Measurements from ENCODE around the gene TXNDC11. TPM values are rescaled to one million over a fixed set of nuclear protein-coding genes. Genes with fewer than 3 reads are reported as not detected.

The TXNDC11 gene
- polyA plus RNA-seq, 1 experiment = 45.1 TPM

DNA sequence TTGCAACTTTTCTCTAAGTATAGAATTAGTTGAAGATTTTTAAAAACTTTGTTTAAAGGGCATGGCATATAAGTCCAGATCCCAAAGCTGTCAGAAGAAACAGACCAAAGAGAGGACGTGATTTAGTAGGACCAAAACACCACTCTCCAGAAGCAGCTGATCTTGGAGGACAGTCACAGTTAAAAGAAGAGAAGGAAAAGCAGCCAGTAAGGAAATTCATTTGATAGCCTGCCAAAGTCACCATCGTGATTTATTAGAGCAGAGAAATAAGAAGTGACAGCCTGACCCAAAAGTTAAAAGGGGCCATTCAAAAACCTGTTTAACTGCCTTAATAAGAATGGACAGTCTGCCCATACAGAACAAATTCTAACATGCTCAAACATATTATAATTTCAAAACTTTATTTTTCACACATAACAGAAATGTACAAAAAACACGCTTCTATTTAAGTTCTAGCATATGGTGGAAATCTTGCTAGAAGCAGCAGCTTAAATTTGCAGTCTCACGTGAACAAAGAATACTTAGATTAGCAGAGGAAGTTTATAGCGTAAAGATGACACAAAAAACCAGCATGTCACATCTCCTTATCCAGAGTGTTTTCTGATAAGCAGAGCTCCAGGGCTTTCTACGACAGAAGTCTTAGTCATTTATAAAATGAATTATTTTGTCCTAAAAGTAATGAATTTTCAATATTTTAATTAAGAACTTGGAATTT lies 37.2 kb downstream of the TXNDC11 start:
- DNase-seq (ENCODE audit: low read depth) = no peak
- POLR2A ChIA-PET = no interaction called here
- Histone ChIP-seq H3K4me3 (ENCODE audit: low read depth, low read length) (no peak overlapping the region), H3K36me3 (ENCODE audit: control insufficient read depth, insufficient read depth, low read length) (peaks cover 5% of the 10 kb centered on the region), H3K27me3 (ENCODE audit: control insufficient read depth, insufficient read depth, low read length) (no peaks in the 10 kb centered on the region)
- CTCF ChIA-PET = interaction anchor here (1.3 kb wide), 1 partner anchor 9 kb away, joined by 5 read pairs; no protein-coding TSS in a partner anchor
- no peak for TF ChIP-seq CTCF (IDR thresholded peaks at IDR 0.05; ENCODE audit: insufficient read depth, low read depth, low read length)

DNA sequence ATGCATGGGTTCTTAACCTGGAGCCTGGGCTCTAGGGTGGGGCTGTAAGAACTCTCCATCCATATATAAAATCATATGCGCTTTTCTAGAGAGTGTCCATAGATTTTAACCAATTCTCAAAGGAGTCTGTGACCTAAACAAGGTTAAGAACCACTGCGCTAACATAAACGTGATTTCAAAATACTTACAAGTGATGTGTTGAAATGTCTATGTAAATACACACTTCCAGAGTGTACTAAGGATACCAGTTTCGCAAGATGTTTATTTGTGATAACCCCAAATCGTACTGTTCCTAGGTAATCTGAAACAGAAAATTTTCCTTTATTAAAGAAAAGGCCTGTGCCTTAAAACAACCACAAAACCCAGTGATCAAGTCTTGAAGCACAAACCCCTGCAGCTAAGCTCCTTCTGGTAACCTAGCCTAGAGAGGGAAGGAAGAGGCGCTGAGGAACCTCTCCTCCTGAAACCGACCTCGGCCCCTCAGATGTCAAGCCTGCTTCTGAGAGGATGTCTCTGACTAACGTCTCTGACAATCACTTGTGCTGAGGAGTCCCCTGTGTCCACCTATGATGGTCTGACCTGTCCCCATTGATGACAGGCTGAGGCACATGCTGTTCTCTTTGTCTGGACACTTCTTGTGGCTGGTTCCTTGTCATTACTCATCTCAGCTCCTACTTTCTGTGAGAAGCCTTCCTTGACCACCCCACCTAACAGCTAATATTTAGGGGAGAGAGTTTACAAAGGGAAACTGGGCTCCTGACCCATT lies 42.2 kb downstream of the TXNDC11 start:
- Histone ChIP-seq H3K36me3 (ENCODE audit: control insufficient read depth, insufficient read depth, low read length) (peaks cover 20% of the 10 kb centered on the region), H3K27me3 (ENCODE audit: control insufficient read depth, insufficient read depth, low read length) (no peaks in the 10 kb centered on the region), H3K4me3 (ENCODE audit: low read depth, low read length) (no peak overlapping the region)
- CTCF ChIA-PET = interaction anchor here (1.1 to 1.8 kb wide), 3 partner anchors 10 to 304 kb away, joined by 3 to 5 read pairs (median 3); no protein-coding TSS in a partner anchor
- no peak for DNase-seq (ENCODE audit: low read depth)
- no peak for TF ChIP-seq CTCF (IDR thresholded peaks at IDR 0.05; ENCODE audit: insufficient read depth, low read depth, low read length)
- POLR2A ChIA-PET = no interaction called here

GRCh38 chr16:11699234-11699894 lies 43.3 kb downstream of the TXNDC11 start:
- Histone ChIP-seq H3K36me3 (ENCODE audit: control insufficient read depth, insufficient read depth, low read length) (peaks cover 20% of the 10 kb centered on the region), H3K27me3 (ENCODE audit: control insufficient read depth, insufficient read depth, low read length) (no peaks in the 10 kb centered on the region), H3K4me3 (ENCODE audit: low read depth, low read length) (no peak overlapping the region)
- POLR2A ChIA-PET = no interaction called here
- CTCF ChIA-PET = interaction anchor here (1.4 to 1.8 kb wide), 2 partner anchors 9 to 11 kb away, joined by 3 to 5 read pairs; no protein-coding TSS in a partner anchor
- no peak for DNase-seq (ENCODE audit: low read depth)
- TF ChIP-seq CTCF (IDR thresholded peaks at IDR 0.05; ENCODE audit: insufficient read depth, low read depth, low read length) = no peak

GRCh38 chr16:11698271-11698689 lies 44.4 kb downstream of the TXNDC11 start:
- no peak for DNase-seq (ENCODE audit: low read depth)
- POLR2A ChIA-PET = no interaction called here
- CTCF ChIA-PET = interaction anchor here (0.9 to 1.3 kb wide), 2 partner anchors 9 to 21 kb away, joined by 3 to 6 read pairs; no protein-coding TSS in a partner anchor
- Histone ChIP-seq H3K4me3 (ENCODE audit: low read depth, low read length) (no peak overlapping the region), H3K27me3 (ENCODE audit: control insufficient read depth, insufficient read depth, low read length) (no peaks in the 10 kb centered on the region), H3K36me3 (ENCODE audit: control insufficient read depth, insufficient read depth, low read length) (peaks cover 20% of the 10 kb centered on the region)
- TF ChIP-seq CTCF (IDR thresholded peaks at IDR 0.05; ENCODE audit: insufficient read depth, low read depth, low read length) = no peak

DNA sequence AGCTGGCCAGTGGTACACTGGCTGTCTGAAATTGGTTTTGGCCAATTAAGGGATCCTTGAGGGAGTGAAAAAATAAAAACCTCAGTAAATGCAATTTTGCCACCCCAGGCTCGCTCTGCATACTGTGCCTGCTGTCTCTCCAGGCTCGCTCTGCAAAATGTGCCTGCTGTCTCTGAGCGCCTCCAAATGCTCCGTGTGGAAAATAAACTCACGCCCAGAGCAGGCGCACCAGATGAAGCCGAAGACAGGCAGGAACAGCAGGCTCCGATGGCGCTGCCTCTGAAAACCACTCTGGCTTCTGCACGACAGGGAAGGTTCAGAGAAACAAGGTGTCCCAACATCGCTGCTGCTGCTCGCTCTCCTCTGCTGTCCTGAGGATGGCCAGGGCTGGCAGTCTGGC lies 45.3 kb downstream of the TXNDC11 start:
- ChIA-PET POLR2A (no interaction called here), CTCF (interaction anchor here (0.9 kb wide), 1 partner anchor 22 kb away, joined by 3 read pairs; no protein-coding TSS in a partner anchor)
- no peaks in the 10 kb centered on the region for H3K27me3 ChIP-seq (ENCODE audit: control insufficient read depth, insufficient read depth, low read length)
- no peak overlapping the region for H3K4me3 ChIP-seq (ENCODE audit: low read depth, low read length)
- DNase-seq (ENCODE audit: low read depth) = no peak
- TF ChIP-seq CTCF (IDR thresholded peaks at IDR 0.05; ENCODE audit: insufficient read depth, low read depth, low read length) = no peak
- peaks cover 20% of the 10 kb centered on the region for H3K36me3 ChIP-seq (ENCODE audit: control insufficient read depth, insufficient read depth, low read length)

All from BJ (cell line).